ENCODE data around the gene GPR33. TPM values are rescaled to one million over a fixed set of nuclear protein-coding genes. Genes with fewer than 3 reads are reported as not detected.

GPR33 gene, protein sequence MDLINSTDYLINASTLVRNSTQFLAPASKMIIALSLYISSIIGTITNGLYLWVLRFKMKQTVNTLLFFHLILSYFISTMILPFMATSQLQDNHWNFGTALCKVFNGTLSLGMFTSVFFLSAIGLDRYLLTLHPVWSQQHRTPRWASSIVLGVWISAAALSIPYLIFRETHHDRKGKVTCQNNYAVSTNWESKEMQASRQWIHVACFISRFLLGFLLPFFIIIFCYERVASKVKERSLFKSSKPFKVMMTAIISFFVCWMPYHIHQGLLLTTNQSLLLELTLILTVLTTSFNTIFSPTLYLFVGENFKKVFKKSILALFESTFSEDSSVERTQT
- not detected for total RNA-seq

DNA sequence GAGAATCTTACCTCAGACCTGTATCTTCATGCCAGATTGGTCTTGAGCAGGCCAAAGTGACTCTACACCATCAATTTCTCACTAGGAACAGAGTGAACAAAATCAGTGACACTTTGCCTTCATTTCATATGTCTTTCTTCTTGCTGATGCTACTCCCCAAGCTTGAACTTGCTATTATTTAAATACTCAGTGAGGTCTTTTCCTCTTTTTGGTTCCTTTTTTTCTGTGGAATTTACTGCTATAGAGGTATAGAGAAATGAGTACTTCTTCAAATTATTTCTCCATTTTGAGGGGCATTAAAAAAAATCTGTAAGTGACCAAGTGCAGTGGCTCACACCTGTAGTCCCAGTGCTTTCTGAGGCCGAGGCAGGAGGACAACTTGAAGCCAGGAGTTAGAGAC is at the start of gene GPR33:
GPR33 (minus strand) TSS at position 154 of the 400 bp plus-strand sequence. CDS start 4,074 bp downstream, outside the sequence.
- no peak for FAIRE-seq
- no peak for DNase-seq (ENCODE audit: low spot score in 2 of 2)

DNA sequence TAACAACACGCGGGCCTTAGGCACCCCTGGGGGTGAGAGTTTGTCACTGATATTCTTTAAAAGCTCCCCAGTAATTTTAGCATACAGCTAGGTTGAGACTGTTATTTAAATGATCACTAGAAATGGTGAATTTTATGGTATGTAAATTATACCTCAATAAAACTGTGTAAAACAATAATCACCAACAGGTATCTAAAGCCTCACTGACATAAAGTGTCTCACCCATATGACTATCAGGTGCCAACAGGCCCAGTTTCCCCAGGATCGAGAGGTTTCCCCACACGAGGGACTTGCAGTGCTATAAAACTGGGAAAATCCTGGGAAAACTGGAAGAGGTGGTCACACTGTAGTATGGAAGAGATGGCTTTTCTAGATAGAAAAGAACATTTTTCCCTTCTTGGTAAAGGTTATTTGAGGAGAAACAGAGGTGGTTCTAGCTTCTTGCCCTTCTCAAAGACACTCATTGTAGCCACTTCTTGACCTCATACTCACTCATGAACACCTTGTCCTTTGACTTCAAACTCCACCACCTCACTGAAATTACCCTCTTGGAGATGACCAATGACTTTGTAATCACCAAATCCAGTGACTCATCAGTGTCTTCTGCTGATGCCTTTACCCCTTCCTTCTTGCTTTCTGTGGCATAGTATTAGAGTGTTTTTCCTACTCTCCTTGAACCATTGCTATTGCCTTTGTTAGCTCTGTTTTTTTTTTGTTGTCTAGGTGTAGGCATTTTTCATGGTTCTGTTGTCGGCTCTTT is 48.5 kb upstream of the GPR33 start:
- FAIRE-seq = no peak

DNA sequence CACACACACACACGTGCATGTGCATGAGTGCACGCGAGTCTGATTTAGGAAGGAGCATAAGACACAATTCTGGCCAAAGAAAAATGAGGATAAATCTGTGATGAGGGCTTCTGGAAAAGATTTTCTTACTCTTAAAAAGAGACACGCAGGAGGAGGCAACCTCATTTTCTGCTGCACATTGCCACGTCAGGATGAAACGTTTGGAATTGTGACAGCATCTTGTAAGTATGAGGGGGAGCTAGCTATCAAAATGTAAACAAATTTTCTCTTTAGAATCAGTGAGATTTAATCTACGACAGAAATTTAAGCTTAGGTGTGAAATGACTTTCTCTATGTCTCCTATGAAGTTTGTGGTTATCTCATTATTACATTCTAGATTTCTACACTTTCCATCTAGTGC is 42.3 kb upstream of the GPR33 start:
- FAIRE-seq = no peak

More for the DNA sequence above, 48.5 kb upstream of the GPR33 start:
- no peak for DNase-seq (ENCODE audit: low spot score in 2 of 2)

DNA sequence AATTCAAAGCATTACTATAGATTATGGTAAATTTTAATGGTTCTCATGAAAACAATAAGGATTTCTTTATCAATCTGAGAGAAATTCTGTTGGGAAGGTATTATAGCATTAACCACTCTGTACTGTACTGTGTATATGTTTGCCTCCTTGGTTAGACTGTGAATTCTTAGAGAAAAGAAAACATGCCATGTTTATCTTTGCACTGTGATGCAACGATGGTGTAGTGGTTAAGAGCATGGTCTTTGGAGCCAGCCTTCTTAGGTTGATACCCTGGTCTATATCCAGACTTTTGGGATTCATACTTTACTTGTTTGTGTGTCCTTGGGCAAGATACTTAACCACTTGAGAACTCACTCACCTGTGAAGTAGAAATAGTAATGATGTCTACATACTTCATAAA is 41.2 kb upstream of the GPR33 start:
- DNase-seq (ENCODE audit: low spot score in 2 of 2) (no peak), FAIRE-seq (no peak)

More for the DNA sequence above, 42.3 kb upstream of the GPR33 start:
- no peak for DNase-seq (ENCODE audit: low spot score in 2 of 2)

DNA sequence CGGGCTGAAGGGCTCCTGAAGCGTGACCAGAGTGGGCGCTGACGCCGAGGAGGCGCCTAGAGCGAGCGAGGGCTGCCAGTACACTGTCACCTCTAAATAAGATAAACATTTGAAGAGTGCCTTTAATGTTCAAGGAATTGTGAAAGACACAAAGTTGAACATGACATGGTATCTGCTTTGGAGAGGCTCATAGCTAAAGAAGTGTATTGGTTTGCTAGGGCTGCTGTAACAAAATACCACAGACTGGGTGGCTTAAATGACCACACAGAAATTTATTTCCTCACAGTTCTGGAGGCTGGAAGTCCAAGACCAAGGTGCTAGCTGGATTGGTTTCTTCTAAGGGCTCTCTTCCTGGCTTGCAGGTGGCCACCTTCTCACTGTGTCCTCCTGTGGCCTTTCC is 39.7 kb upstream of the GPR33 start:
- no peak for FAIRE-seq
- DNase-seq (ENCODE audit: low spot score in 2 of 2) = no peak

DNA sequence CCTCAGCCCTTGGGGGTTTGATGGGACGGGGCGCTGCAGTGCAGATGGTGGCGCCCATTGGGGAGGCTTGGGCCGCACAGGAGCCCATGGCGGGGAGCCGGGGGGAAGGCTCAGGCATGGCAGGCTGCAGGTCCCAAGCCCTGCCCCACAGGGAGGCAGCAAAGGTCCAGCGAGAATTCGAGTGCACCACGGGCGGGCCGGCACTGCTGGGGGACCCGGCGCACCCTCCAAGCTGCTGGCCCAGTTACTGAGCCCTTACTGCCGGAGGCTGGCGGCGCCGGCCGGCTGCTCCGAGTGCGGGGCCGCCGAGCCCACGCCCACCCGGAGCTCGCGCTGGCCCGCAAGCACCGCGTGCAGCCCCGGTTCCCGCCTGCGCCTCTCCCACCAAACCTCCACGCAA is 39.2 kb upstream of the GPR33 start:
- FAIRE-seq (no peak), DNase-seq (ENCODE audit: low spot score in 2 of 2) (no peak)

DNA sequence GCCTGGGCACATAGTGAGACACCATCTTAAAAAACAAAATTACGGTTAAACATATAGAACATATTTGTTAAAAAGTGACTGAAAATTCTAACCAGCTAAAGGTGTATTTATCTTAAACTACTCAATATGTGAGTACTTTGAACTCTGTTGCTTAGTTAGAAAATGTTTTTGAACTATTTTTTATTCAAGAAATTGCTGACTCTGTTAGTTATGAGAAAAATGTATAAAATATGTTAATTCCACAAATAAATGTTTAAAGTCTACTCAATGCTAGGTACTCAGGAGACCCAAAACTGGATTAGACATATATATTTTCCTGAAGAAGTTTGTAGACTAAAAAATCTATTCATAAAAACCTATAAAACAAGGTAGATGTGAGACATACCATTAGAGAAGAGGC is 23.0 kb upstream of the GPR33 start:
- DNase-seq (ENCODE audit: low spot score in 2 of 2) (no peak), FAIRE-seq (no peak)

DNA sequence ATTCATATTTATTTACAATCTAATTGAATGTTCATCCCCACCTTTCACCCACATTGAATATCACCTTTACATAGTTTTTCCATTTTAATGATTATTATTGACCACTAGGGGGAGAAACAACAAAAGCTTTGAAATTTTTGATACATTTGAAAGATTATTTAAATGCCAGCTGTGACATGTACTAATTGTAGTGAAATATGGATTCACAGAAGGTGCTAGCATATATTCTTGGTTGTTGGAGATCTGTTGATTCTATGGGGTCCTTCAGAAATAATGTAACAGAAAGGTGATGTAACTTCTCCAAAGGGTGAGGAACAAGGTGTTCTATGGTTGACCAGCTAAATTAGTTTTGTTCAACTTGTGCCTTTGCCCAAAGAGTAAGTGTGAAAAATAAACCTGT is 22.4 kb upstream of the GPR33 start:
- peak; percentile 96 for FAIRE-seq
- DNase-seq (ENCODE audit: low spot score in 2 of 2) = no peak

DNA sequence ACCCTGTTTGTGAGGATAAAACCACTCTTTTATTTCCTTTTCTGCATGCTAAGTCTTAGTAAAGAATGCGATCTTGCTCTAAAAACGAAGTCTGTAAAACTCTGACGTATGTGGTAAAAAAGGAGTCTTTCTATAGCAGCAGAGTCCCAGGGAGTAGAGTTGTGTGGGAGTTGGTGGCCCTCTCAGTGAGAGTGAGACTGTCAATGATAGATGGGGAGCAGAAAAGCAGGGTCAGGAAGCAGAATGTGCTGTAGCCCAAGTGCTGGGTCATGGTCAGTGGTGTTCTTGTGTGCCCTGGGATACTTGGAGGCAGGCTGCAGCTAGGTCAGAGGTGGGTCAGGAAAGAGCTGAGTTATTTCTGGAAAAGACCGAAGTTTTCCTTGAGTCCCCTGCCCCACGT is 20.3 kb upstream of the GPR33 start:
- DNase-seq (ENCODE audit: low spot score in 2 of 2) (no peak), FAIRE-seq (no peak)

DNA sequence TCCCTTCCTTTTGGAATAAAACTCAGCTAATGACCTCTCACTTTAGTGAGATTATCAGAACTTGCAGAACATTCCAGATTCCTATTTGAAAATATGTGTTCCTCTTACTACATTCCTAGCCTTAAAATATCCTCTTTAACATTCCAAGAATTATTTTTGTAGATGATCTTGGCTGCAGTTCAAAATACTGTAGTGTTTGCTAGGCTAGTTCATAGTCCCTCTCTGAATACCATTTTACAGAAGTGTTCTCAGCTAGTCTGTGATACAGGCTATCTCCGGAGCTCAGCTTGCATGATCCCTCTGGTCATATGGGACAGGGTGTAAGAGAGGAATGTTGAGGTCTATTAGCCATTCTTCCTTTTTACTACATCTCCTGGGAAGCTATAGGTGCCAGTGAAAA is 17.6 kb upstream of the GPR33 start:
- FAIRE-seq = no peak
- no peak for DNase-seq (ENCODE audit: low spot score in 2 of 2)

DNA sequence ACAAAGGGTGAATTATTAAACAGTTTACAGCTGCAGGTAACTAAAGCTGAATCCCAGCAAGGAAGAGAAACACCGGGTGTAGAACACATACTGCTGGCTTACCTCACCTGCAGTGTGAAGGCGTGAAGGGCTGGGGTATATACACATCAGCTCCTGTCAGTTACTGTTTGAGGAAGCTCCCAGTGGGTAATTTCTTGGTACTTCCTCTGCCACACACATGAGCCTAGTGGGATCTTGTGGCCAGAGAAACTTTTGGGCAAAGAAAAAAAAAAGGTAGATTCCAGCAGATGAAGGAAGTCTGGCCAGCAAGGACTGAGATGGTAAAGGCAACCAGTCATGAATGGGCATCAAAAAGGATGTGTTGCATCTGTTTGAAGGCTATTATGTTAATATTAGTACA is 14.0 kb upstream of the GPR33 start:
- DNase-seq (ENCODE audit: low spot score in 2 of 2) = no peak
- no peak for FAIRE-seq

DNA sequence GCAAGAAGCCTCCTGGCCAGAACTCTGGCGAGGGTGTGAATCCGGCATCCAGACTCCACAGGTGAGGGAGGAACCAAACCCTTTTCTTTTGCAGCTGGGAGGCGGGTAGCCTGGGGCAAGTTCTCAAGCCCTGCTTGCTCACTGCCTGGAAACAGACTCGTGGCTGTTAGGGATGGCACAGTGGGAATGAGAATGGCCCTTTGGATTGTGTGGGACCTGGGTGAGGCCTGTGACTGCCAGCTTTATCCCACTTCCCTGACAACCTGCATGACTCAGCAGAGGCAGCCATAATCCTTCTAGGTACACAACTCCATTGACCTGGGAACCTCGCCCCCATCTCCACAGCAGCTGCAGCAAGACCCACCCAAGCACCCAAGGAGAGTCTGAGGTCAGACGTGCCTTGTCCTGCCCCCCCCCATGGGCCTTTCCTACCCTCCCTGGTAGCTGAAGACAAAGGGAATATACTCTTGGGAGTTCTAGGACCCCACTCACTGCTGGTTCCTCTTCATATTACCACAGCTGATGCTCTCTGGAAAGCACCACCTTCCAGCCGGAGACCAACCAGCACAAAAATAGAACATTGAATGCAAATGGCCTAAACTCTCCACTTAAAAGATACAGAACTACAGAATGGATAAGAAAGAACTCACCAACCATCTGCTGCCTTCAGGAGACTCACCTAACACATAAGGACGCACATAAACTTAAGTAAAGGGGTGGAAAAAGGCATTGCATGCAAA is 5.1 kb upstream of the GPR33 start:
- FAIRE-seq (no peak), DNase-seq (ENCODE audit: low spot score in 2 of 2) (no peak)

DNA sequence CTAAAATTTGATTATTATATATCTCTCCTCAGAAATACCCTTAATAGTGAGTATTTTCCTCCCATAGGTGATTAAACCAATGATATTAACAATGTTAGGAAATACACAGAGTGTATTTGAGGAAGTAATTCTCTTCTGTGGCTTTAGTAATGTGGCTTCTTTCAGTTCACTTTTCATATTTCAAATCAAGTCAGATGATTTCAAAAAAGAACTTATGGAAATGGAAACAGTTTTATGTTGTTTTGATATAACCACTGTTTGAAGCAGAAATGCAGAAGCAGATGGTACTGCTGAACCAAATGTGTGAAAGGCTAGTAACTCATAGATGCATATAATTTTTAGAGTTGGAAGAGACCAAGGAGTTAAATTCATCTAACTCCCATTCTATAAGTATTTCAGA is 1.9 kb upstream of the GPR33 start:
- FAIRE-seq = no peak

DNA sequence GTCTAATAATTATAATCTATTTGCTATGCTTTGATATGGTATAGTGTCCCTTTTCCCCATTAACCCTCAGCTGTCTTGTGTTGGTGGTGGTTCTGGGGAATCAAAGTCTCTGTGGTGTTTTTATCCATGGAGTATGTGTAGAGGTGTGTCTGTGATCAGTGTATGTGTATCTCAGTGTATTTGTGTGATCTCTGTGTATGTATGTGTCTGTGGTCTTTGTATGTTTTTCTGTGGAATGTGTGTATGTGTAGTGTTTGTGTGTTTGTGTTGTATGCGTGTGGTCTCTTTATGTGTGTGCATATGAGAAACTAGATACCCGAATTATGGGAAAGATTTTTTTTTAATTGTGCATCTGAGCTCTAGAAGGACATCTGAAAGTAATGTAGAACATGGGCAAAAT is 1.1 kb downstream of the GPR33 start:
- no peak for DNase-seq (ENCODE audit: low spot score in 2 of 2)
- FAIRE-seq = no peak

More for the DNA sequence above, 1.9 kb upstream of the GPR33 start:
- no peak for DNase-seq (ENCODE audit: low spot score in 2 of 2)

DNA sequence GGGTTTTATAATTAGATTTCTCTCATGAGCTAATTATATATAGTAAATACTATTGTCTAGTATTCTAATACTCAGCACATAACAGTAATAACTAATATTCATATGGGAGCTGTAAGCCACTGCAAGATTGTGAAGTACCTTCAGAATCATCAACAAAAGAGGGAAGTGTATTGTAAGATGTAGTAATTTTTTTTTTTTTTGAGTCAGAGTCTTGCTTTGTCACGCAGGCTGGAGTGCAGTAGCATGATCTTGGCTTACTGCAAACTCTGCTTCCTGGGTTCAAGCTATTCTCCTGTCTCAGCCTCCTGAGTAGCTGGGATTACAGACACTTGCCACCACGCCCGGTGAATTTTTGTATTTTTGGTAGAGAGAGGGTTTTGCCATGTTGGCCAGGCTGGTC is 3.1 kb downstream of the GPR33 start:
- DNase-seq (ENCODE audit: low spot score in 2 of 2) (no peak), FAIRE-seq (no peak)

DNA sequence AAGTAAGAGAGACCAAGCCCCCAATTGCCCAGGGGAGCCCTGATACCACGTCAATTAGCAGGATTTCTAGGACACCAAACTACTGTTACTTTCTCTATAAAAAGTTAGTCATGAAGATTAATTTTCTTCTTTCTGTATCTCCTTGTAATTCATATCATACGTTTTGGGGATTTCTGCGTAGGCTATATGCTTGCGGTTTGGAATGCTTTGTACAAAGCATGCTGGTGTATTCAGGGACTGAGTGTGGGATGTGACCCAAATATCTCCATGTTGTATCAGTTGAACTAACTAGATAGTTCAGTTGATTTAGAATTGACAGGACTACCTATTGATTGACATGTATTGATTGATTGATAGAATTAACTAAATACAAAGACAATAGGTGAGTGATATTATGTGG is 7.7 kb downstream of the GPR33 start:
- no peak for FAIRE-seq

DNA sequence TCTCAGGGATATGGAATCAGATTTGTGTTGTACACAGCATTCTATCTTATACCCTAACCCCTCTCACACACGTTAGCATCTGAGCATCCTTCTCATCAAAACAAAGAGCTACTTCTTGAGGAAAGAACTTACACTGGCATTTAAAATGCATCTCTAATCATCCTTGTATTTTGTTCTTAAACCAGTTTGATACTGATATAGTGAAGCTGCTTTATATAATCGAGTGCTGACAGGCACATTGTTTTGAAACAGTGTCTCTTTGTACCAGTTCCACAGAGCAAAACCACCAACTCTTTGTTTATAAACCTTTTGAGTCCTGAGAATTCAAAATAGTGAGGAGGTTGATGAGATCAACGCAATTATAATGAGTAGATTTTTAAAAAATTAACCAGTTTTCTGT is 8.8 kb downstream of the GPR33 start:
- DNase-seq (ENCODE audit: low spot score in 2 of 2) = peak in 1 of 2 donors; percentile 22

More for the DNA sequence above, 7.7 kb downstream of the GPR33 start:
- DNase-seq (ENCODE audit: low spot score in 2 of 2) = no peak

DNA sequence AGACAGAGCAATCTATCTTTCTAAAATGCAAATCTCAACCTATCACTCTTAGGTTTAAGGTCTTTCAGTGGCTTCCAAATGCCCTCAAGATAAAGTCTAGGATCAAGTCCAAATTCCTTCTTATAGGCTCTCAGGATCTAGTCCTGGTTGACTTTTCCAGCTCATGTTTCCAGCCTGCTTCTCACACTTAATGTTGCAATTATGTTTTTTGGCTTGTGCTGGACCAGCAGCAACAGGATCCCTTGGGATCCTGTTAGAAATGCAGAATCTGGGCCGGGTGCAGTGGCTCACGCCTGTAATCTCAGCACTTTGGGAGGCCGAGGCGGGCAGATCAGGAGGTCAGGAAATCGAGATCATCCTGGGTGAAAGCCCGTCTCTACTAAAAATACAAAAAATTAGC is 10.6 kb downstream of the GPR33 start:
- no peak for FAIRE-seq
- no peak for DNase-seq (ENCODE audit: low spot score in 2 of 2)

More for the DNA sequence above, 8.8 kb downstream of the GPR33 start:
- FAIRE-seq = peak; percentile 96

DNA sequence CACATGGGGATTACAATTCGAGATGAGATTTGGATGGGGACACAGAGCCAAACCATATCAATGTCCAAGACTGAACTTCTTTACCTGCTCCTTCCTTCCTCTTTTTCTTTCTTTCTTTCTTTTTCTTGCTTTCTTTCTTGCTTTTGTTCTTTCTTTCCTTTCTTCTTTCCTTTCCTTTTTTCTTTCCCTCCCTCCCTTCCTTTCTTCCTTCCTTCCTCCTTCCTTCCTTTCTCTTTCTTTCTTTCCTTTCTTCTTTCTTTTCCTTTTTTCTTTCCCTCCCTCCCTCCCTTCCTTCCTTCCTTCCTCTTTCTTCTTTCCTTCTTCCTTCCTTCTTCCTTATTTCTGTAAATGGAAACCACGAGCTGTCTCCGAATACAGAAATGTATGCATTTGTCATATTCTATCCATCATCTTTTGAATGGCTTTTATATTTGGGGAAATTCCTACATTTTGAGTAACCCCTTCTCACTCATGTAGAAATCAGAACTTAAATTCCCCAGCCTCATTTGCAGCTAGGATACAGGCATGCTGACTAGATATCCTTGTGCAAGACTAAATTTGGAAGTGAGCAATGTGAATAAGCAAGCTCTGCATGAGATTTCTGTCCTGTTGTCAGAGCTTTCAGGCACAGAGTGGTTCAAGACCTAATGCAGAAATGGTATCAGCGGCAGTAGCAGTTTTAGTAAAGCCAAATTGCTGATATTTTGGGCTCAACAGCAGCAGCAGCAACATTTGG is 11.5 kb downstream of the GPR33 start:
- FAIRE-seq (no peak), DNase-seq (ENCODE audit: low spot score in 2 of 2) (no peak)

DNA sequence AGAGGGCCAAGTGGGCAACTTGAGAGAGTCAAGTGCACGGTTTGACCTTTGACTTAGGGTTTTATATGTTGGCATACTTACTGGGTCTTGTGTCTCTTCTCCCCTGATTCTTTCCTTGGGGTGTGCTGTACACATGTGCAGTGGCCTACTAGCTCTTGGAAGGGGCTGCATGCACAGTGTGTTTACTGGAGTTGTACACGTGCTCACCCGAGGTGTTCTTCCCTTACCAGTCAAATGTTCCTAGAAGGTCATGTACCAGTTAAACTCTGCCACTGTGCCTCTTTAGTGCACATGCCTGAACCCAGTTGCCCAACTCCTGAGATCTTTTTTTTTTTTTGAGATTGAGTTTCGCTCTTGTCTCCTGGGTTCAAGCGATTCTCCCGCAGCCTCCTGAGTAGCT is 21.3 kb downstream of the GPR33 start:
- FAIRE-seq (no peak), DNase-seq (ENCODE audit: low spot score in 2 of 2) (no peak)

DNA sequence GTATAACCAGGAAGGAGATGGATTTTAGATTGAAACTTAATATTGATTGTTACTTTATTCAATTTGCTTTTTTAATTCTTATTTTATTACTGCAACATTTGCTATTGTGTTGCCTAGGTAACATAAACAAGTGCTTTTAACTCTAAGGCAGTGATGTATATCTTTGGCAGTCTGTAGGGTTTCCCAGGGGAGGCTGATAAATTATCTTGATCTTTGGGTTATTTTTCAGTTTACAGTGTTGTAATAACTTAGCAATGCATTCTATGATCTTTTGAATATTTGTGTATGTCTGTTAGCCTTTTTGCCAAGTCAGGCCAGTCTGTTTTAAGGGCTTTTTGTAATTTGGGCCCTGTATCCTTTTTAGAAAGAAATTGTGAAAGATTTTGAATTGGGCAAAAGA is 22.7 kb downstream of the GPR33 start:
- no peak for FAIRE-seq
- no peak for DNase-seq (ENCODE audit: low spot score in 2 of 2)
